Fibroblast of lung (primary cell): ENCODE data around the gene MCTP2. TPM values are rescaled to one million over a fixed set of nuclear protein-coding genes. Genes with fewer than 3 reads are reported as not detected.

Source experiments
- DNase-seq, 2 donors: peaks; one replicate each; pipeline versions ENCODE4 v3.0.0 to v3.0.0-alpha.2; 2010; ENCODE audit warnings: low read depth in 2 of 2
- H2AFZ ChIP-seq: 2 replicates; pipeline ENCODE4 v1.5.1; 2012; ENCODE audit warnings: low read length, control low read depth, inconsistent platforms
- H3K27ac ChIP-seq: 2 replicates; pipeline ENCODE4 v1.5.1; 2011; ENCODE audit warnings: low read length, control low read depth; ENCODE audit not compliant: insufficient read depth
- H3K27me3 ChIP-seq: 2 replicates; pipeline ENCODE4 v1.5.1; 2011; ENCODE audit warnings: mild to moderate bottlenecking, low read length; ENCODE audit not compliant: control insufficient read depth, insufficient read depth
- H3K36me3 ChIP-seq: 2 replicates; pipeline ENCODE4 v1.5.1; 2011; ENCODE audit warnings: low read length; ENCODE audit not compliant: control insufficient read depth, insufficient read depth
- H3K4me1 ChIP-seq: 2 replicates; pipeline ENCODE4 v1.5.1; 2011; ENCODE audit warnings: low read length; ENCODE audit not compliant: control insufficient read depth, insufficient read depth; ENCODE audit errors: extremely low read depth
- H3K4me2 ChIP-seq: 2 replicates; pipeline ENCODE4 v1.5.1; 2011; ENCODE audit warnings: low read length, control low read depth; ENCODE audit not compliant: insufficient read depth; ENCODE audit errors: extremely low read depth
- H3K4me3 ChIP-seq, 4 experiments: fragments of 200-600 bp in 1 of 4; sonication (generic) in 1 of 4; replicated peaks in 1 of 4; 2 replicates each; pipeline ENCODE4 v1.5.1; 2011 to 2016; ENCODE audit warnings: low read length in 4 of 4, low read depth in 3 of 4, mild to moderate bottlenecking in 3 of 4, control low read depth in 2 of 4, inconsistent platforms in 1 of 4, mixed read lengths in 1 of 4; ENCODE audit not compliant: insufficient read depth in 1 of 4; ENCODE audit errors: control extremely low read depth in 1 of 4
- H3K79me2 ChIP-seq: 2 replicates; pipeline ENCODE4 v1.5.1; 2012; ENCODE audit warnings: mild to moderate bottlenecking, low read length, inconsistent platforms; ENCODE audit not compliant: control insufficient read depth, insufficient read depth
- H3K9ac ChIP-seq: 2 replicates; pipeline ENCODE4 v1.5.1; 2011; ENCODE audit warnings: mild to moderate bottlenecking, low read length, control low read depth; ENCODE audit not compliant: insufficient read depth
- H3K9me3 ChIP-seq: 2 replicates; pipeline ENCODE4 v1.5.1; 2012; ENCODE audit warnings: low read depth, low read length; ENCODE audit not compliant: control insufficient read depth, insufficient read depth
- H4K20me1 ChIP-seq: 2 replicates; pipeline ENCODE4 v1.5.1; 2011; ENCODE audit warnings: low read length; ENCODE audit not compliant: control insufficient read depth, insufficient read depth; ENCODE audit errors: extremely low read depth
- EZH2 ChIP-seq: IDR thresholded peaks from 2 replicates; pipeline ENCODE4 v1.5.1; 2012; ENCODE audit warnings: low read length, control low read depth, mild to moderate bottlenecking; ENCODE audit errors: missing control alignments
- polyA plus RNA-seq, 2 donors: library from polyadenylated mRNA; depleted of rRNA in 1 of 2; stranded (reverse) in 1 of 2; unstranded in 1 of 2; fragments of >200 nt; gene quantifications; 2 replicates each; pipeline ENCODE4 v1.2.1, GENCODE V29; 2011 to 2012; ENCODE audit warnings: missing spikeins in 1 of 2
- total RNA-seq: library from RNA; depleted of rRNA; stranded (reverse); fragments of >200 nt; gene quantifications from 2 replicates; pipeline ENCODE4 v1.2.1, GENCODE V29; 2014
- TF ChIP-seq, protein P1 (sequence below), 2 donors: IDR thresholded peaks in 1 of 2; conservative IDR thresholded peaks in 1 of 2; 1 replicate in 1 of 2; 2 replicates in 1 of 2; pipeline ENCODE4 v1.5.1; 2011 to 2012; ENCODE audit warnings: low read length in 2 of 2, control low read depth in 1 of 2, inconsistent platforms in 1 of 2, low read depth in 1 of 2, mild to moderate bottlenecking in 1 of 2

Gene MCTP2
- total and polyA plus RNA-seq, 2 donors (not counting 1 experiment from before 2014, with no cell fraction given), result 3.6 to 14.5 TPM

GRCh38 chr15:94262201-94262600, 30.8 kb downstream of the MCTP2 start:
- no peaks in the 10 kb centered on the region for H3K79me2 ChIP-seq
- H2AFZ ChIP-seq, result no peak overlapping the region
- no peak overlapping the region for H3K4me2 ChIP-seq
- H3K4me1 ChIP-seq, result no peaks in the 10 kb centered on the region
- H4K20me1 ChIP-seq, result no peaks in the 10 kb centered on the region
- DNase-seq, result no peak
- no peaks in the 10 kb centered on the region for H3K27me3 ChIP-seq
- H3K9ac ChIP-seq, result no peak overlapping the region
- TF ChIP-seq EZH2, result no peak
- TF ChIP-seq, protein P1, sequence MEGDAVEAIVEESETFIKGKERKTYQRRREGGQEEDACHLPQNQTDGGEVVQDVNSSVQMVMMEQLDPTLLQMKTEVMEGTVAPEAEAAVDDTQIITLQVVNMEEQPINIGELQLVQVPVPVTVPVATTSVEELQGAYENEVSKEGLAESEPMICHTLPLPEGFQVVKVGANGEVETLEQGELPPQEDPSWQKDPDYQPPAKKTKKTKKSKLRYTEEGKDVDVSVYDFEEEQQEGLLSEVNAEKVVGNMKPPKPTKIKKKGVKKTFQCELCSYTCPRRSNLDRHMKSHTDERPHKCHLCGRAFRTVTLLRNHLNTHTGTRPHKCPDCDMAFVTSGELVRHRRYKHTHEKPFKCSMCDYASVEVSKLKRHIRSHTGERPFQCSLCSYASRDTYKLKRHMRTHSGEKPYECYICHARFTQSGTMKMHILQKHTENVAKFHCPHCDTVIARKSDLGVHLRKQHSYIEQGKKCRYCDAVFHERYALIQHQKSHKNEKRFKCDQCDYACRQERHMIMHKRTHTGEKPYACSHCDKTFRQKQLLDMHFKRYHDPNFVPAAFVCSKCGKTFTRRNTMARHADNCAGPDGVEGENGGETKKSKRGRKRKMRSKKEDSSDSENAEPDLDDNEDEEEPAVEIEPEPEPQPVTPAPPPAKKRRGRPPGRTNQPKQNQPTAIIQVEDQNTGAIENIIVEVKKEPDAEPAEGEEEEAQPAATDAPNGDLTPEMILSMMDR (conservative IDR thresholded peaks at IDR 0.05 in 1 of 2, IDR thresholded peaks at IDR 0.05 in 1 of 2; ENCODE audit: low read depth in 1 of 2, low read length in 2 of 2), result no peak
- H3K4me3 ChIP-seq, result no peak overlapping the region
- no peaks in the 10 kb centered on the region for H3K36me3 ChIP-seq
- H3K9me3 ChIP-seq, result no peaks in the 10 kb centered on the region
- no peak overlapping the region for H3K27ac ChIP-seq

DNA sequence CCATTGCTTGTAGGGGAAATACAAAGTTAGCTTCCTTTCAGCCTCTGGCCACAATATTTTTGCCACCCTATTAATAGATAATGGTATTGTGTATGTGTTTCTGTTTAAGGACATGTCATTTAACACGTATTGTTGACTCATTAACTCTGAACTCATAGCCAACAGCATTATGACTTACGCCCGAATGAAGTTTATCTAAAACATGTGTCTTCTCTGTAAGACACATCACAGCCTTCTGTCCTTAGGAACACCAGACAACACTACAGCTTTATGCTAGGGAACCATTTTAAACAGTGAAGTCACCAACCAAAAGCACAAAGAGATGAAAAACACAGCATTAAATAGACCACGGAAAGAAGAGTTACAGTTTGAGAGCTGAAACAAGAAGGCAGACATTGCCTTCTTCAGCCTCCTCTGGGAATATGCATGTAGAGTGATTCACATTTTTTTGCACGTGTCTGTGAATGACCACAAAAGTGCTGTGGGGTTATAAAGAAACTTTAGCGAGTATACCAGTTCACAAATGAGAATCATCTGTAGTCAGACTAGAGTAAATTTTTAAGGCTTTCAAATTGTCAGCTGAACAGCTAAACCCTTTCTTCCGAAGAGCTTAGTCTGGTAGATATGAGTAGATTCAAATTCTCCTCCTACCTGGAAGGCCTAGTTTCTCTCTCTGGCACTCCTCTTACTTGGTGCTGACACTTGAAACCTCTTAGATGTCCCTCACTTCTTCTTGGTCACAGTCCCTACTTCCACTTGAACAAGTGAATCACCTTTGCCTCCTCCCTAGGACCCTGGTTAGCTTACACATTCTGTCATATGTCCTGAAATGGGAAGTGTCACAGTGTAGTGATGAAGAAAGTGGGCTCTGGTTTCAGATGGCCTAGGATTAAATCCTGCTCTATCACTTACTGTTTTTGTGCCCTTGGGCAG, 32.2 kb downstream of the MCTP2 start:
- Histone ChIP-seq H3K4me2 (peak overlapping the region; percentile 17), H3K4me1 (no peaks in the 10 kb centered on the region), H3K9ac (no peak overlapping the region), H3K4me3 (no peak overlapping the region), H3K36me3 (no peaks in the 10 kb centered on the region), H3K79me2 (no peaks in the 10 kb centered on the region), H3K9me3 (no peaks in the 10 kb centered on the region), H4K20me1 (no peaks in the 10 kb centered on the region), H3K27me3 (no peaks in the 10 kb centered on the region), H2AFZ (no peak overlapping the region), H3K27ac (peak overlapping the region; percentile 39)
- no peak for TF ChIP-seq EZH2
- TF ChIP-seq, protein P1 (conservative IDR thresholded peaks at IDR 0.05 in 1 of 2, IDR thresholded peaks at IDR 0.05 in 1 of 2; ENCODE audit: low read depth in 1 of 2, low read length in 2 of 2), result no peak
- peak; percentile 16 to 29 for DNase-seq

- Histone ChIP-seq H3K9ac (no peak overlapping the region), H2AFZ (no peak overlapping the region), H3K36me3 (no peaks in the 10 kb centered on the region), H3K79me2 (no peaks in the 10 kb centered on the region), H3K27me3 (no peaks in the 10 kb centered on the region), H3K27ac (no peak overlapping the region), H4K20me1 (no peaks in the 10 kb centered on the region), H3K4me1 (no peaks in the 10 kb centered on the region), H3K4me3 (no peak overlapping the region), H3K4me2 (no peak overlapping the region), H3K9me3 (no peaks in the 10 kb centered on the region)
- peak in 1 of 2 donors; percentile 19 for DNase-seq
- no peak for TF ChIP-seq EZH2
- TF ChIP-seq, protein P1 (conservative IDR thresholded peaks at IDR 0.05 in 1 of 2, IDR thresholded peaks at IDR 0.05 in 1 of 2; ENCODE audit: low read depth in 1 of 2, low read length in 2 of 2), result no peak
Observed at GRCh38 chr15:94265009-94265408, 33.6 kb downstream of the MCTP2 start.
